Activated CD4-positive, alpha-beta T cell treated with anti-CD3 and anti-CD28 coated beads, Interleukin-2, Interleukin-6, amounts not matched to agents 100 ng/mL and 50 ng/mL, durations not matched to agents 16 hours and 8 hours (primary cell): ENCODE data around the gene POLR1D.
"Not testable (repeated sequence)": the region's sequence is repeated elsewhere in the genome, so short reads cannot be mapped to it uniquely, and the experiment has no call there.

ENCODE experiments used
- DNase-seq: peaks from one replicate; pipeline ENCODE4 v3.0.0-alpha.2; 2020

The POLR1D gene

DNA sequence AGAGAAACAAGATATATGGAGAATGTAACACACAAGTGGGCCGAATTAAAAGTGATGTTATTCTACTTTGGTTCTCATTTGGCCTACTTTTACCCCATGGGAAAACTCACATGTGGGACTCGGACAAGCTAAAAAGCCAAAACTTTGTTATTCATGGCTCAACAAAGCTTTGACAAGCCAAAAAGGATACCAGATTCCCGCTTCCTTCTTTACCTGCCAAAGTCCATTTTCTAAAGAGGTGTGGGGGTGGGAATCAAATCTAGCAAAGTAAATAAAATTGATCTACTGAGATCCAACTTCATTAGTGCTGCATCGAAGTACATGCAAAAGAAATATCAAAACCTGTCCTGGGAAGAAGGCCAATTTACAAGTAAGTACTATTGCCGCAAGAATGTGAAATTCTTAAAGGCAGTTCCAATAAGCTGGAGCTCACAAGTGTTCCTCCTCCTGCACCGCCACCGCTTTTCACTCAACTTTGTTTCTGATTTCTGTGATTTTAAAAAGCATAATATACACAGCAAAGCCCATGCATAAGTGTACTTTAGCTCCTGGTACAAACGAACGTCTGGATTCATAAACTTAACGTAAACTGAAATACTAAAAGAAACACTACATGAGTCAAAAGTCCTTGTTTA lies 2.5 kb upstream of the POLR1D start:
- DNase-seq = no peak

GRCh38 chr13:27619728-27620376 lies 1.8 kb upstream of the POLR1D start:
- peak; percentile 56 for DNase-seq

DNA sequence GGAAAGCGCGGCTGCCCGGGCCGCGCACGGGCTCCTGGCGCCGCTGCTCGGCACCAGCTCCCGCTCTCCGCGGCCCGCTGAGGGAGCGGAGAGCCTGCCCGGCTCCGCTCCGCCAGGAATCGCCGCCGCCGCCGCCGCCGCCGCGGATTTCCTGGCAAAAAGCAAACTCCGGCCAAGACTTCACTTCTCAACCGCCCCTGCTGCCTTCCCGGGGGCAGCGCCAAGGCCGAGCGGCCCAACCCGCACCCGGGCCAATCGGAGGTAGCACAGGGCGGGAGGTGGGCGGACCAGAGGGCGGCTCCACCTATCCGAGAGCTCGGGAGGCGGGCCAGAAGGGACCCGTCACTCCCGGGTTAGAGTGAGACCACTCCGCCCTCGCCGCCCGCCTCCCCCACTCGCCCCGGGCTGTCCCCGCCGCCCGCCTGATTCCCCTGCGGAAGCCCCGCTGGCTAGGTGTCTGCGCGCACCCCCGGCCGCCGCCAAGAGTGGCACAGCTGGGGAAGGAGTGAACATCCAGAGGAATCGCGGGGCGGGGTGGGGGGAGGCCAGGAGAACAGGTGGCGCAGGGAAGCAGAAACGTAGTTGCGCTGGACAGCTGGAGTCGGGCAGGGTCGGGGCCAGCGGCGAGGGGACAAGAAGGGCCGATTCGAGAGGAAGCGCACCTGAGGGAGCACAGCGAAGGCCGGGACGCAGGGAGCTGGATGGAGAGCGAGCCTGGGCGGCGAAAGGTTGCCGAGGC lies 1.1 kb upstream of the POLR1D start, which contains the start of gene LNX2:
TSS of gene LNX2 (minus strand) at position 153 of the 739 bp plus-strand sequence. CDS start 38,826 bp downstream, outside the sequence.
- peak; percentile 98 for DNase-seq

DNA sequence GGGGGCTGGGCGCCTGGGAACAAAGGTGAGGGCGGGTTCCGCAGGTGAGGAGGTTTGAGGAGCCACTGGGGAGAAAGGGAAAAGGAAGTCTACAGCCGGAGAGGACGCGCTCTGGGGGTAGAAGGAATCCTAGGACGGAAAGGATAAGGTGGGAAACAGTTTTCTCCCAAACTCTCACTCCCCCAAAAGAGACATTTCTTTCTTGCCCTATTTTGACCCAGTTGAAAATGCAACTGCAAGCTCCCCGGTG lies 651 bp upstream of the POLR1D start:
- no peak for DNase-seq

- DNase-seq = peak; percentile 20
Observed at GRCh38 chr13:27622102-27622820, 569 bp downstream of the POLR1D start.

- no peak for DNase-seq
Observed at GRCh38 chr13:27622881-27623280, 1.2 kb downstream of the POLR1D start.

DNA sequence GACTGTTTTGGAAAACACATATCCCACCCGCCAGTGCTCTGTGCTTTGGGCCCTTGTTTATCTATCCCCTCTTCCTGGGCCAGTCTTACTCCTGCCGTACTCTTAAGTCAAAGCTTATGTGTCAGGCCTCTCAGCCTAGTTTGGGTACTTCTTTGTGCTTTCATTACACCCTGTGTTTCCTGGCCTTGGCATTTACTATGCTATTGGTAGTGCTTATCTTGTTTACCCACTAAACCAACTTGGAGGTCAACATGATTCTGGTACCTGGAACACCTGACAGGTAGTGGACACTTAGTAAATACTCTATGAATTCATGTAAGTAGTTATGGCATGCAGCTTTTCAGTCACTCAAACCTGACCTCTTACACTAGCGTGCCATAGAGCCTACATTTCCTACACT lies 2.4 kb downstream of the POLR1D start:
- DNase-seq = no peak

- no peak for DNase-seq
Observed at GRCh38 chr13:27625839-27626238, 4.1 kb downstream of the POLR1D start.

- peak; percentile 50 for DNase-seq
Observed at GRCh38 chr13:27627380-27627779, 5.7 kb downstream of the POLR1D start.

GRCh38 chr13:27628081-27628480 lies 6.4 kb downstream of the POLR1D start:
- no peak for DNase-seq

GRCh38 chr13:27628766-27629165 lies 7.1 kb downstream of the POLR1D start:
- not testable (repeated sequence) for DNase-seq

GRCh38 chr13:27631156-27631555 lies 9.5 kb downstream of the POLR1D start:
- no peak for DNase-seq

DNA sequence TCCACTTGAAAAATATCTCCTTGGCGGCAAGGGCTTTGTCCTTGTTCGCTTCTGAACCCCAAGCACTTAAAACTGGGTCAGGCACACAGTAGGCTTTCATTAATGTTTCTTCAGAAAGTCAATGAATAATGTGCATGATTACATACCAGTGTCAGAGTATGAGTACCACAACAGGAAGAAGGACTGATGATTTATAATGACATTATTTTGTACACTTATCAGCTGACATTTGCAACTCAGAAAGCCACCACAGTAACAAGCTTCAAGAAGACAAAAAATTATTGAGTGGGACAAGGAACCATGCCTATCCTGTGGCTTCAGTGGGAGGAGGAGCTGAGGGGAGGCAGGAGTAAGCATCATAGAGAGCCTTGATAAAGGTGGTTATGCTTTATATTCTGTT lies 10.0 kb downstream of the POLR1D start:
- no peak for DNase-seq

DNA sequence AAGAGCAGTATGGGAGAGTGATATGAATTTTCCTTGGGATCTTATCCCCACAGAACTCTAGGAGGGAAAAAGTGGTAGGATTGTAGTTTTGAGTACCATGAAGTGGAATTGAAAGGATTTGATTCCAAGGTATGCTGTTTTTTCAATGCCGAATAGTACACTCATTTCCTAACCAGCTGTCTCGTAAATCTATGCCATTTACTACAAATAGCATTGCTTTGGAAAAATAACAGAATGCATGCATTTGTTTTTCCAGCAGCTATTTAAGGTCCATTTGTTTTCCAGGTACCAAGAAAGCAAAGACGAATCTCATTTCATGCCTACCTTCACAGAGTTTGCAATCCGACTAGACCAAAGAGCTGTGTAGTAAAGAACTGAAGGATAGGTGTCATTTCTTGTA lies 10.5 kb downstream of the POLR1D start:
- DNase-seq = no peak

DNA sequence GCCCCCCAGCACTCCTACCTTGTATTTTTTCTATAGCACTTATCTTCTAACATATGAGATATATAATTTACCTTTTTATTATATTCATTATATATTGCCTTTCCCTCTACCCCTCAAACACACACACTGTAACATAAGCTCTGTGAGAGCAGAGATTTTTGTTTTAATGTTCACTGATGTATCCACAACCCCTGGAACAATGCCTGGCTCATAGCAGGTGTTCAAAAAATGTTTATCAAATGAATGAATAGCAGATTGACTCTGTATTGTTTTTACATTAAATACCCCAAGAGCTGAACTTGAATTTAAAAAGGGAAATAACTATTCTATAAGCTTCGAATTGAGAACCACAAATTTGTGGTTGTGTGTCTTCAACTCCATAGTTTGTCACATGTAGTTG lies 11.0 kb downstream of the POLR1D start:
- no peak for DNase-seq

DNA sequence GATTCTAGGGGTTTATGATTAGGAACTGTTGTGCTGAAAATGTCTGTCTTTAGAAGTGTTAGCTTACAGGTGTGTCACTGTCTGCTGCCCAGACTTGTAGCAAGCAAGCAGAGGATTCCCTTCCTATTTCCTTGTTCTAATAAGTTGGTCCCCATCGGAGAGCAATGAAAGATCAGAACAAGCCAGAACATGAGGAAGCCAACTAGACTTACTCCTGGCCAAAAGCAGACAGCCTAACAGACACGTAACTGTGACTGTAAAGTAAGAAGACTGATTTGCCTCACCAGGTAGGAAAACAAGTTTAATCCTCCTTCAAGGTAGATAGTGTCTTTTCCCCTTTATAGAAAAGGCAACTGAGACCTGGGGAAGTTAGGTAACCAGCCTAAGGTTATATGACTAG lies 12.5 kb downstream of the POLR1D start:
- DNase-seq = no peak

- DNase-seq = no peak
Observed at GRCh38 chr13:27634791-27635190, 13.1 kb downstream of the POLR1D start.

DNA sequence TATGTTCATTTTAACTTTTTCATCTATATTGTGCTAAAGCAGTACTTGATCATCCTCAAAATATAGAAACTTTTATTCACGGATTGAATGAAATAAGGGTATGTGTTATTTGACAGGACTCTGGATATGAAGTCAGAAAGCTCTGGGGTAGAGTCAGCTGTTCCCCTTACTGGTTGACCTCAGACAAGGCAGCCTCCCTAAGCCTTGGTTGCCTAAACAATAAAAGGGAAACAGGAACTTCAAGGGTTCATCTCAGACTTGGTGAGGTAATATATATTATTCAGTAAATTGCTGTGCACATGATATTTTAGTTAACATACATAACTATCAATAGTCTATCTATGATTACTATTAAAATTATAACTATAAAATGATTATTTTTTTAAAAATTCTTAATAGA lies 13.6 kb downstream of the POLR1D start:
- DNase-seq = no peak

DNA sequence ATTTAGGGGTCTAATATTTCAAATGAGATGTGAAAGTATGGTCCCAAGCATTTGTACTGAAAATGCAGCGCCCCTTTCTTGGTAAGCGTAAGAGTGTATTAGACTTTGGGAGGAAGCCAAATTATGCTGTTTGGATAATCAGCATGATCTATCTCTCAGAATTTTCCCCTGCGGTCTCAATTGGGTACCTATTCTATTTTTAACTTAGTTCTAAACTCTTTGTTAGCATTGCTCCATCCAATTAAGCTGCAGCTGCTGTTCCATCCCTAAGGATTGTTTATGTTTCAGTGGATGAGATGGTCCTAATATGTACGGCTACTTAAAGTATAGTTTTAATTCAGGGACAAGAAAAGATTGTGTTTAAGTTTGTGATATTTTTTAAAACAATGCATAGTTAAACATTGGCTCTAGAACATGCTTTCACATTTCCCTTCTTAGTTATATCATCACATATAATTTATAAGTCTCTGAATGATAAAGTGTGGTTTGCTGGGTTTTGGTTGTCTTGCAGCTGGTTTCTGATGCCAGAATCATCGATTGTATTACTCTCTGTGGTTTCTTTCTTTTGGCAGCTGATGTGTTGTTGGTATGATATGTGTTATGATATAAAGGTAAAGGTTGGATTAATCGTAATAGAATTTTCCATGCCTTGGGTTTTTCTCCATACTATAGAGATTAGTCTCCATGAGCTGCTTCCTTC lies 15.0 kb downstream of the POLR1D start:
- no peak for DNase-seq

- DNase-seq = no peak
Observed at GRCh38 chr13:27637289-27637626, 15.6 kb downstream of the POLR1D start.

DNA sequence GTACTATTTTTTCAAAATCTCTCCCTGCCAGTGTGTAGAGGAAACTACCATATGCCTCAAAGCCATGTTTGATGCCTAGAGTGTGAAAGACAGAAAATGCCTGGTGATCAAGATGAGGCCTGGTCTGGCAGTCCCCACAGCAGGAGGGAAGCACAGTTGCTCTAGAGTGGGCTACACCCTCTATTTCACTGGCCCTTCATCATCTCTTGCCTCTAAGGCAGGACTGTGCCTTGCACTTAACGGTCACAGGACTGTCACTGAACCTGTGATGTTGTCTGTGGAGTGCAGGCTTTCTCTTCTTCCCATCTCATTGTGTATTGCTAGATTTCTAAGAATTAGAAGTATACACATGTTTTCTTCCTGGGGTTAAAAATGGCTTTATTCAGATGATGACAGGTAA lies 16.3 kb downstream of the POLR1D start:
- no peak for DNase-seq

GRCh38 chr13:27638521-27638920 lies 16.8 kb downstream of the POLR1D start:
- DNase-seq = no peak

DNA sequence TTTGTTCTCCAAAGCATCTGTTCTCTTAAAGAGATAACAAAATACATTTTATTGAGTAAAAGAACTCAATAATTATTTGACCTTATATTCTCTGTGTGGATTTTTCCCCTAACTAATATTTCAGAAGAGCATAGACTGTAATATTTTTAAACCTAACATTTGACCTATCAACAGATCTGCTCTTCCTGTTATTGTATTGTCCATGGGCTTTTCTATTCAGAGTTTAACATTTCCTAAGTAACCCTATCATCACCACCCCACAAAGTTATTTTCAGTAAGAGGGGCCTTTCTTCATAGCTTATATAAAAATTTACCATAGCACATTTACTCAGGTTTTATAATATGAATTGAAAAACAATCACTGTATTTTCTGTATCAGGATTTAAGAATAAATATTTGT lies 17.5 kb downstream of the POLR1D start:
- no peak for DNase-seq
